Stimulated activated CD8-positive, alpha-beta memory T cell treated with anti-CD3 and anti-CD28 coated beads, Interleukin-15, amount 100 ng/mL, for 24 hours (primary cell): ENCODE data around the gene ORM1.
"Not testable (repeated sequence)": the region's sequence is repeated elsewhere in the genome, so short reads cannot be mapped to it uniquely, and the experiment has no call there.

Experiments used
- DNase-seq: peaks from one replicate; pipeline ENCODE4 v3.0.0-alpha.2; 2020; ENCODE audit warnings: low read depth

The ORM1 gene

GRCh38 chr9:114308361-114308950 lies 14.4 kb upstream of the ORM1 start:
- no peak for DNase-seq

- DNase-seq, result no peak
Measured at GRCh38 chr9:114309096-114309495, 13.8 kb upstream of the ORM1 start.

GRCh38 chr9:114310471-114311450 lies 12.1 kb upstream of the ORM1 start:
- DNase-seq, result no peak

- no peak for DNase-seq
Measured at GRCh38 chr9:114311571-114312512, 11.1 kb upstream of the ORM1 start.

DNA sequence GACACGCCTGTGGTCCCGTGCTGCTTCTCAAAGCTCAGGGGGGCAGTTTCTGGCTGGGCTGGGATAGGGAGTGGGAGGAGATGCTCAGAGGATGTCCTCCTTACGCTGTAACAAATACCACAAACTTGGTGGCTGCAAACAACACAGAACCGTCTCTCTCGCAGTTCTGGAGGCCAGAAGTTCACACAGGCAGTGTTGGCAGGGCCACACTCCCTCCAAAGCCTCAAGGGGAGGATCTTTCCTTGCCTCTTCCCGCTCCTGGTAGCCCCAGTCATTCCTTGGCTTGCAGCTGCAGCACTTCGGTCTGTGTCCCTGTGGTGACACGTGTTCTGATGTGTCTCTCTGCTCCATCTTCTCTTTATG lies 10.4 kb upstream of the ORM1 start:
- DNase-seq, result no peak

GRCh38 chr9:114313186-114313585 lies 9.7 kb upstream of the ORM1 start:
- DNase-seq, result no peak

DNA sequence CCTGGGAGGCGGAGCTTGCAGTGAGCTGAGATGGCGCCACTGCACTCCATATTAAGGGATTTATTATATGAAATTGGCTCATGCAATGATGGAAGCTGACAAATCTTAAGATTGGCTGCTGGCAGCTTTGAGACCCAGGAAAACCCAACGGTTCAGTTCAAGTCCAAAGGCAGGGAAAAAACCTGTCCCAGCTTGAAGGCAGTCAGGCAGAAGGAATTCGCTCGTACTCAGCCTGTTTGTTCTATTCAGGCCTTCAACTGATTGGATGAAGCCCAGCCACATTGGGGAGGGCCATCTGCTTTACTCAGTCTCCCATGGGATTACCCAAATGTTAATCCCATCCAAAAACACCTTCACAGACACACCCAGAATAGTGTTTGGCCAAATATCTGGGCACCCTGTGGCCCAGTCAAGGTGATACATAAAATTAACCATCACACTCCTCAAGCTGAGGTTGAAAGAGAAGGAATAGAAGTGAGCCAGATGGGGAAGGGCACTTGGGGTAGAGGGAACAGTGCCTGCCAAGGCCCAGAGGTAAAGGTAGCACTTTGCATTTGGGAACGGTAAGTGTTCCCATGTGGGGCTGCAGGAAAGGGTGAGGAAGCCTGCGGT lies 8.5 kb upstream of the ORM1 start:
- no peak for DNase-seq

GRCh38 chr9:114314881-114315722 lies 7.8 kb upstream of the ORM1 start:
- no peak for DNase-seq

DNA sequence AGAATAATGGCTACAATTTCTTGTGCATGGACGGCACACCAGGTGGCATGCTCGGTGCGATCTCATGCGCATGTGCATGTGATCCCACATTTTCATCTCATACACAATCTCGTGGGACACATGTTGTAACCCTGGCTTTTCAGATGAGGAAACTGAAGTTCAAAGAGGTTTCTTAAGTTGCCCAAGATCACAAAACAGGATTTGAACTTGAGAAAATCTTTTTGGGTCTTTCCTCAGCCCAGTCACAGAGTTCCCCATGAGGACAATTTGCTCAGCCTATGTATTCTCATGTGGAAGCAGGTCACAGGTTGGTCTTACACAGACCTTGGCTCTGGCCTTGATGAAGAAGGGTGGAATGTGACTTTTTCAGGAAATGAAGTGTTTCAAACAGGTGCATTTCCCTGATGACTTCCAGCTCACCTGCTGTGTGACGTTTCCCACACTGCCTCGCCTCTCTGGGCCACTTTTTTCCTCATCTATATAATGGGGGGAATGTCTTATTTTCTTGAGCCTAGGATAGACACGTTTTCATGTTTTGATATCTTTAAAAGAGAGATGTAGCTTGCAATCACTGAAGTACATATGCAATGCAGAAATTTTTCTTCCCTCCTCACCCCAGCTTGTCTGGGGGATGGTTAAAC lies 7.1 kb upstream of the ORM1 start:
- DNase-seq, result no peak

DNA sequence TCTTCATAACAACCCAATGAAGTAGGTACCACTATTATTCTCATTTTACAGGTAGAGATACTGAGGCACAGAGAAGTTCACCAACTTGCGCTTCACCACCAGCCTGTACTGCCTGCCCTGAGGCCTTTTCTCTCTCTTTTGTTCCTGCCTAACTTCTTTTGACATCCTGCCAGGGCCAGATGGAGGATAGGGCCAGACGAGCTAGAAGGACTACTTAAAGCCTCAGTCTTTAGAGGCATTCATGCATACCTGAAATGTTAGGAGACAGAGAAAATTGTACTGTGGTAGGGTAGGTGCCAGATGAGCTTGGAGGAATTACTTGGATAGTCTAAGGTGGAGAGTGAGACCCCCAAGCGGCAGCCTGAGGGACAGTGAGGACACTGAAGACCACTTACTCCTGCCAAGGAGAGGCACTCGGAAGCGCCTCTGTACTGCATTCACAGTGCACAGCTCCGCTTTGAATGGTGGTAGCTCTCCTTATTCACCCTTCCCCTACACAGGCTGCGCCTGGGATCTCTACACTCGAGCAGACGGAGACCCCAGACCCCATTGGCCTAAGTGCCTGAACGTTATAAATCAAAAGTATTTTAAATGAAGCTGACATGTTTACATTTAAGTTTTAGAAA lies 6.2 kb upstream of the ORM1 start:
- no peak for DNase-seq

DNA sequence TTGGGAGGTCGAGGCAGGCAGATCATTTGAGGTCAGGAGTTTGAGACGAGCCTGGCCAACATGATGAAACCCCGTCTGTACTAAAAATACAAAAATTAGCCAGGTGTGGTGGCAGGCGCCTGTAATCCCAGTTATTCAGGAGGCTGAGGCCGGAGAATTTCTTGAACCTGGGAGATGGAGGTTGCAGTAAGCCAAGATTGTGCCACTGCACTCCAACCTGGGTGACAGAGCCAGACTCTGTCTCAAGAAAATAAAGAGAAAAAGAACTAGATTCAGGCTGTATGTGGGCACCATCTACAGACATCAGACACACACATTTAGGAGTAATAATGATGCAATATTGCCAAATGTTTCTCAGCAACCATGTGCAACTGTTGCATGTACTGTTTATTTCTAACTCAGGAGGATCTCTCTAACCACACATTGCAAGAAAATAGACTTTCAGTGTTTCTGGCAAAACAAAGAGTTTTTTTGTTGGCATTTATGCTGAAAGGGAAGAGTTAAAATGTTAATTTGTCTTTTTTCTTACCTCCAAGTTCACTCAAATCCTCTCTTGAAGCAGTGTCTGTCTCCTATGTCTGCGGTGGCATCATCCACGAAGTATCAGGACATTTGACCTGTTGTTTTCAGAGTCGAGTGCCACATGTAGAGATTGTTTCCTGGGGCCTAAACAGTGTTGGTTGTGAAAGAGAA lies 5.1 kb upstream of the ORM1 start:
- DNase-seq, result no peak

GRCh38 chr9:114318416-114318815 lies 4.5 kb upstream of the ORM1 start:
- no peak for DNase-seq

DNA sequence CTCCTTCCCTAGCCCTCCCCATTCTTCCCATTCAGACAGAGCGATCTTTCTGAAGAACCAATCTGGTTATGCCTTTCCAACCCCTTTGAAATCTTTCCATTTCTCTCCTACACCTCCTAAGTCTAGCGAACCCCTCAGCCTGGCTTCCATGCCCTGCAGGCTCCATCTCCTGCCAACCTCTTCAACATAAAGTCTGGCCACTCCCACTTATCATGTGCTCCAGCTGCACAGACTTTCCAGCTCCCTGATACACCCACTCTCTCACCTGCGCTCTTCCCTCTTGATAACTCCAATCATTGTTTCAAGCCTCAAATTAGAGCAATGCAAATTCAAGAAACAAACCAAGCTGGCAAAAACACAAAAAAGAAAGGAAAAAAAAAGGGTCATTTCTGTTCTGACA lies 3.8 kb upstream of the ORM1 start:
- no peak for DNase-seq

- DNase-seq, result not testable (repeated sequence)
Measured at GRCh38 chr9:114320710-114321109, 2.2 kb upstream of the ORM1 start.

- DNase-seq, result no peak
Measured at GRCh38 chr9:114321759-114322158, 1.1 kb upstream of the ORM1 start.

DNA sequence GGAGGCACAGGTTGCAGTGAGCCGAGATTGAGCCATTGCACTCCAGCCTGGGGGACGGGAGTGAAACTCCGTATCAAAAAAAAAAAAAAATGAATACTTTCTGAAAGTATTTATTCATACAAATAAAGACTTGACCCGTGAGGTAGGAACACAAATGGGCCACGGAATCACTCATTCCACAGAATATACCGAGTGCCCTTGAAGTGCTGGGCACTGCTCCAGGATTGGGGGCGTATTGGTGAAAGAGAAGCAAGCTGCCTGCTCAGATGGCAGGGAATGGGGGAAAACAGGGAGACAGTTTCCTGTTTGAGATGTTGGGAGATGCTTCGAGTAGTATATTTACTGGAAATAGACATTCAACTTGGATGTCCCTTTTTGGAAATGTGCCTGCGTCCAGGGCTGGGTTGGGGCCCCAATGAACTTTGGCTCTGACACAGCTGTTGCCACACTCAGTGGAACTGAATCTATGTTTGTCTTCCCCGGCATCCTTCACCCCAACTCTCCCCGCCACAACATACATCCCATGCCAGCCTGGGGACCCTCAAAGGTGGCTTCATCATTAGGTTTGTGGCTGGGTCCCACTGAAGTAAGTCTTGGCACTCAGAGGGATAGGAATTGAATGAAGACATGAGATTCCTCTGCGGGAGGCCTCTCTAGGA lies 609 bp upstream of the ORM1 start:
- not testable (repeated sequence) for DNase-seq

DNA sequence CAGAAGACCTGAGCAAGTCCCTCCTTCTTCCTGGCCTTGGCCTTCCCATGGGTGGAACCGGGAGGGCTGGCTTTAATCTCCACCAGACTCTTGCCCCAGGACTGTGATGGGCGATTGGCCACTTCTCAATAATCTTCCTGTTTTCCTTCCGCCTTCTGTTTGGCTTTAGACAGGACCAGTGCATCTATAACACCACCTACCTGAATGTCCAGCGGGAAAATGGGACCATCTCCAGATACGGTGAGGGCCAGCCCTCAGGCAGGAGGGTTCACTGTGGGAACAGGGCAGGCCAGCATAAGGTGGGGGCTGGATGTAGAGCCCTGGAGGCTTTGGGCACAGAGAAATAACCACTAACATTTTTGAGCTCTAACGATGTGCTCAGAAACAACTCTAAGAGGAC lies 951 bp downstream of the ORM1 start:
- not testable (repeated sequence) for DNase-seq

DNA sequence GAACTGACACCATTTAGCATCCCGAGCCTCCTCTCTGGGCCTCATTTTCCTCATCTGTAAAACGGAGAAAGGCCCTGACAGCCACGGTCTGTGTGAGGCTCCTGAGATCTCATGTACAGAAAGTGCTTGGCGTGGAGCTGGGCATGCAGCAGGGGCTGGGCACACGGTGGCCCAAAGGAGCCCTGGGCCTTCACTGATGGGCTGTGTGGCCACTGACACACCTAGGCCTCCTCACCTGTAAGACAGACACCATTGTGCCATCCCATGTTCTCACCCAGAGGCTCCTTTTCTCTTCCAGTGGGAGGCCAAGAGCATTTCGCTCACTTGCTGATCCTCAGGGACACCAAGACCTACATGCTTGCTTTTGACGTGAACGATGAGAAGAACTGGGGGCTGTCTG lies 1.6 kb downstream of the ORM1 start:
- DNase-seq, result no peak

DNA sequence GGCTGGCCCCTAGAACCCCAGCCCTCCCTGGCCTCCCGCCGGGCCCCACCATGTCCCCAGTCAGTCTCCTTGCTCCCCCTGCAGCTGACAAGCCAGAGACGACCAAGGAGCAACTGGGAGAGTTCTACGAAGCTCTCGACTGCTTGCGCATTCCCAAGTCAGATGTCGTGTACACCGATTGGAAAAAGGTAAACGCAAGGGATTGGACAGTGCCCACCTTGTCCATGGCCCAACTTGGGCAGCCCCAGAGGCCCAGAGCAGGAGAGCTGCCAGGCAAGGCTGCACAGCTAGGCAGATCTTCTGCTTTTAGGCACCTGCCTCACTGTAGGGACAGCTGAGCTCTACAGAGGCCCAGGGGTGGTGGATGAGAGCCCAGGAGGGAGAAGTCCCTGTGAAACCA lies 2.1 kb downstream of the ORM1 start:
- not testable (repeated sequence) for DNase-seq
